Heart left ventricle (tissue), 13 donors: ENCODE results near the gene APP.

ENCODE experiments used
- POLR2A ChIP-seq, 2 donors: fragments of 450-650 bp; IDR thresholded peaks; one replicate each; pipeline ENCODE4 v1.6.1; 2017; ENCODE audit warnings: antibody characterized with exemption in 2 of 2, mild to moderate bottlenecking in 2 of 2, moderate library complexity in 2 of 2
- TF ChIP-seq, protein P1 (sequence below), 12 donors: fragments of 200-600 bp; sonication (generic) in 4 of 12; IDR thresholded peaks; one replicate each; pipeline versions ENCODE4 v1.5.0 to v1.8.0; 2018 to 2022; ENCODE audit warnings: antibody characterized with exemption in 12 of 12, mild to moderate bottlenecking in 5 of 12
- donor health status: ischemic (EF 13 %, LVEDD 7.1; RV severe dilation, severe dysfunction).
- donor health status: DM: no; HTN: yes; CAD: no.
- donor health status: DM: no; HTN: no; CAD: no.
- donor health status: ischemic (EF 25% LVEDD 6.9; RV normal size, moderate dysfunction).
- donor health status: ischemic (EF 25% LVEDD 5.7; RV mildly dilated, moderate dysfunction).
- donor health status: ischemic (EF 35%, LVEDD 5.7; RV mildly dilated, moderate dysfunction).
- donor health status: nonischemic (EF 11% LVEDD 7.7; RV severe dilation, severe dysfunction).
- donor health status: DM: yes; HTN: yes; CAD: no.
- donor health status: PGD.
- donor health status: ischemic (EF 29% LVEDD 5.4; RV normal size, mild dysfunction).
- donor health status: nonischemic (EF 23%, LVEDD 6.1; RV moderate dilation, normal function).

- TF ChIP-seq, protein P1, sequence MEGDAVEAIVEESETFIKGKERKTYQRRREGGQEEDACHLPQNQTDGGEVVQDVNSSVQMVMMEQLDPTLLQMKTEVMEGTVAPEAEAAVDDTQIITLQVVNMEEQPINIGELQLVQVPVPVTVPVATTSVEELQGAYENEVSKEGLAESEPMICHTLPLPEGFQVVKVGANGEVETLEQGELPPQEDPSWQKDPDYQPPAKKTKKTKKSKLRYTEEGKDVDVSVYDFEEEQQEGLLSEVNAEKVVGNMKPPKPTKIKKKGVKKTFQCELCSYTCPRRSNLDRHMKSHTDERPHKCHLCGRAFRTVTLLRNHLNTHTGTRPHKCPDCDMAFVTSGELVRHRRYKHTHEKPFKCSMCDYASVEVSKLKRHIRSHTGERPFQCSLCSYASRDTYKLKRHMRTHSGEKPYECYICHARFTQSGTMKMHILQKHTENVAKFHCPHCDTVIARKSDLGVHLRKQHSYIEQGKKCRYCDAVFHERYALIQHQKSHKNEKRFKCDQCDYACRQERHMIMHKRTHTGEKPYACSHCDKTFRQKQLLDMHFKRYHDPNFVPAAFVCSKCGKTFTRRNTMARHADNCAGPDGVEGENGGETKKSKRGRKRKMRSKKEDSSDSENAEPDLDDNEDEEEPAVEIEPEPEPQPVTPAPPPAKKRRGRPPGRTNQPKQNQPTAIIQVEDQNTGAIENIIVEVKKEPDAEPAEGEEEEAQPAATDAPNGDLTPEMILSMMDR (IDR thresholded peaks at IDR 0.05), result no peak
- TF ChIP-seq POLR2A (IDR thresholded peaks at IDR 0.05), result no peak
Observed at GRCh38 chr21:25959799-25960198, 210.8 kb downstream of the APP start.
